GM12878 (cell line): ENCODE results near the gene SNX32. TPM values are rescaled to one million over a fixed set of nuclear protein-coding genes. Genes with fewer than 3 reads are reported as not detected.
A peak's percentile ranks its signal among the peaks of the same experiment; 100 is the strongest.

Source experiments
- CBFB ChIP-seq: IDR thresholded peaks from 2 replicates; pipeline ENCODE4 v1.6.1; 2016; ENCODE audit warnings: antibody characterized with exemption, low read depth
- CEBPB ChIP-seq, 2 experiments: fragments of 150-350 bp in 1 of 2; IDR thresholded peaks; 2 replicates each; pipeline ENCODE4 v1.6.1; 2012 to 2014; ENCODE audit warnings: low read depth in 2 of 2, low read length in 2 of 2, borderline replicate concordance in 1 of 2, inconsistent platforms in 1 of 2
- CHD2 ChIP-seq: IDR thresholded peaks from 2 replicates; pipeline ENCODE4 v1.6.1; 2011; ENCODE audit warnings: low read depth, low read length, improper control_type of control experiment, borderline replicate concordance
- DPF2 ChIP-seq: fragments of 450-650 bp; IDR thresholded peaks from 2 replicates; pipeline ENCODE4 v1.6.1; 2017; ENCODE audit warnings: mild to moderate bottlenecking
- IKZF1 ChIP-seq: fragments of 450-650 bp; conservative IDR thresholded peaks from 2 replicates; pipeline ENCODE4 v1.6.1; 2017; ENCODE audit warnings: antibody characterized with exemption, mild to moderate bottlenecking
- KLF5 ChIP-seq: fragments of 450-650 bp; IDR thresholded peaks from 2 replicates; pipeline ENCODE4 v1.6.1; 2014; ENCODE audit warnings: mild to moderate bottlenecking; ENCODE audit not compliant: partially characterized antibody
- MEF2B ChIP-seq: fragments of 450-650 bp; IDR thresholded peaks from 2 replicates; pipeline ENCODE4 v1.6.1; 2018; ENCODE audit warnings: mild to moderate bottlenecking, moderate library complexity; ENCODE audit not compliant: partially characterized antibody, poor library complexity, severe bottlenecking
- NR2F1 ChIP-seq: fragments of 450-650 bp; conservative IDR thresholded peaks from 2 replicates; pipeline ENCODE4 v1.6.1; 2017; ENCODE audit warnings: mild to moderate bottlenecking
- PAX5 ChIP-seq: IDR thresholded peaks from 2 replicates; pipeline ENCODE4 v1.6.1; 2011; ENCODE audit warnings: low read depth, low read length, borderline replicate concordance
- RFX5 ChIP-seq: IDR thresholded peaks from 2 replicates; pipeline ENCODE4 v1.6.1; 2011; ENCODE audit warnings: low read depth, low read length, improper control_type of control experiment
- TAF1 ChIP-seq: IDR thresholded peaks from 2 replicates; pipeline ENCODE4 v1.6.1; 2011; ENCODE audit warnings: mild to moderate bottlenecking, low read depth, low read length, borderline replicate concordance
- WRNIP1 ChIP-seq: IDR thresholded peaks from 2 replicates; pipeline ENCODE4 v1.6.1; 2011; ENCODE audit warnings: low read depth, low read length, improper control_type of control experiment, borderline replicate concordance
- polyA plus RNA-seq, 11 experiments: library from polyadenylated mRNA; depleted of rRNA in 4 of 11; unstranded in 6 of 11; stranded (reverse) in 5 of 11; fragments of >200 nt; fragmentation: Nextera tagmentation in 4 of 11; fragmentation: Illumina TruSeq in 1 of 11; extraction: Ambion mirVana in 4 of 11; extraction: Trizol in 1 of 11; gene quantifications; 1 replicate in 1 of 11; 2 replicates in 10 of 11; pipeline versions ENCODE4 v1.2.1 to v1.2.3, GENCODE V29; 2011 to 2016; ENCODE audit warnings: inconsistent platforms in 2 of 11, missing spikeins in 2 of 11, low read depth in 1 of 11
- total RNA-seq, 4 experiments: library from RNA; depleted of rRNA in 3 of 4; stranded (reverse); fragments of >200 nt in 3 of 4; fragmentation: Illumina TruSeq in 1 of 4; extraction: Trizol in 1 of 4; gene quantifications; 2 replicates each; pipeline versions ENCODE4 v1.2.1 to v1.2.3, GENCODE V29; 2013 to 2021
- TF ChIP-seq, protein P1 (sequence below): fragments of 450-650 bp; IDR thresholded peaks from 2 replicates; pipeline ENCODE4 v1.6.1; 2017; ENCODE audit warnings: mild to moderate bottlenecking, low read depth, inconsistent platforms; ENCODE audit not compliant: poor library complexity, severe bottlenecking
- TF ChIP-seq, protein P2 (sequence below): IDR thresholded peaks from 2 replicates; pipeline ENCODE4 v1.6.1; 2011; ENCODE audit warnings: low read depth, mild to moderate bottlenecking, low read length, moderate library complexity, borderline replicate concordance; ENCODE audit errors: extremely low read depth

SNX32 gene
- total and polyA plus RNA-seq, 10 of the 15 experiments (the other 5 are each of a cell fraction or from before 2014, with no cell fraction given): 0.04 to 1.5 (median 0.11) TPM; not detected in 1

DNA sequence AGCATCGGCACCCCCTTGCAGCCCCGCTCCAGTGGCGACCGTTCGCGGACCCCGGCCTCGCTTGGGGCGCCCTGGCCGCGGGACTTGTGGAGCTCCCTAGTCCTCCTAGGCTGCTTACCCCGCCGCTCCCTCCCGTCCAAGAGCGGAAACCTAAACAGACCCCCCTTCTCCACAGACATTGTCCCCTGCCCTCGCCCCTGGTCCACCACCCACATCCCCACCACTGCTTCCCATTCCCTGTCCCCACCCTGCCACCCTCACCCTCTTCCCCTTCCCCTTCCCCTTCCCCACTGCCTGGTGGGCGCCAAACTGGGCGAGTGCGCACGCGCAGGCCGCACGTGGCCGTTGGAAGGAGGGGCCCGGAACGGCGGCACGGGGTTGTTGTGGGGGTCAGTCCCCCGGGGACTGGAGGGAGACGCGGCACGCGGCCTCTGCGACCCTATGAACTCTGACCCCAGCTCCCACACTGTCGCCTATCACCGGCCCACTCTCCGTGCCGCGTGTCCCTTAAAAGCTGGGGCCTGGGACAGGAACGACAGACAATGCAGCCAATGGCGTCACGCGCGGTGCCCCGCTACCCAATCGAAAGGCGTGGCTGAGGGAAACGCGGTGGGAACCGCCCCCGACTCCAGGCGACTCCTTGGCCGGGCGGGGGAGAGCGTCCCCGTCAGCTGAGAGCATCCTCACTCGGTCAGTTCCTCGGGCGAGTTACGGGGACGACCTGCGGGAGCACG, at the start of gene SNX32 (continued):
- TF ChIP-seq, protein P1, sequence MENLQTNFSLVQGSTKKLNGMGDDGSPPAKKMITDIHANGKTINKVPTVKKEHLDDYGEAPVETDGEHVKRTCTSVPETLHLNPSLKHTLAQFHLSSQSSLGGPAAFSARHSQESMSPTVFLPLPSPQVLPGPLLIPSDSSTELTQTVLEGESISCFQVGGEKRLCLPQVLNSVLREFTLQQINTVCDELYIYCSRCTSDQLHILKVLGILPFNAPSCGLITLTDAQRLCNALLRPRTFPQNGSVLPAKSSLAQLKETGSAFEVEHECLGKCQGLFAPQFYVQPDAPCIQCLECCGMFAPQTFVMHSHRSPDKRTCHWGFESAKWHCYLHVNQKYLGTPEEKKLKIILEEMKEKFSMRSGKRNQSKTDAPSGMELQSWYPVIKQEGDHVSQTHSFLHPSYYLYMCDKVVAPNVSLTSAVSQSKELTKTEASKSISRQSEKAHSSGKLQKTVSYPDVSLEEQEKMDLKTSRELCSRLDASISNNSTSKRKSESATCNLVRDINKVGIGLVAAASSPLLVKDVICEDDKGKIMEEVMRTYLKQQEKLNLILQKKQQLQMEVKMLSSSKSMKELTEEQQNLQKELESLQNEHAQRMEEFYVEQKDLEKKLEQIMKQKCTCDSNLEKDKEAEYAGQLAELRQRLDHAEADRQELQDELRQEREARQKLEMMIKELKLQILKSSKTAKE: no peak
- TF ChIP-seq MEF2B (peak; percentile 58), CHD2 (peak; percentile 95), KLF5 (peak; percentile 64), RFX5 (0 out of 2 replicates have a peak, but pooled peaks have one; percentile 44), DPF2 (peak; percentile 98), NR2F1 (peak; percentile 87), CBFB (0 out of 2 replicates have a peak, but pooled peaks have one; percentile 35), PAX5 (peak; percentile 45; the same call in 1 of the 2 replicates), WRNIP1 (no peak), IKZF1 (peak; percentile 50), TAF1 (no peak), CEBPB (IDR thresholded peaks at IDR 0.05; ENCODE audit: borderline replicate concordance in 1 of 2, low read depth in 2 of 2, low read length in 2 of 2) (no peak)
- TF ChIP-seq, protein P2, sequence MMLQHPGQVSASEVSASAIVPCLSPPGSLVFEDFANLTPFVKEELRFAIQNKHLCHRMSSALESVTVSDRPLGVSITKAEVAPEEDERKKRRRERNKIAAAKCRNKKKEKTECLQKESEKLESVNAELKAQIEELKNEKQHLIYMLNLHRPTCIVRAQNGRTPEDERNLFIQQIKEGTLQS: peak; percentile 68; the same call in 1 of the 2 replicates
- TF ChIP-seq, all 136 proteins: peak for 41
